Measurements from ENCODE around the gene ALMS1. TPM values are rescaled to one million over a fixed set of nuclear protein-coding genes. Genes with fewer than 3 reads are reported as not detected.

The ALMS1 gene
- polyA plus RNA-seq, 1 experiment: 9.3 TPM

- TF ChIP-seq, protein P1, sequence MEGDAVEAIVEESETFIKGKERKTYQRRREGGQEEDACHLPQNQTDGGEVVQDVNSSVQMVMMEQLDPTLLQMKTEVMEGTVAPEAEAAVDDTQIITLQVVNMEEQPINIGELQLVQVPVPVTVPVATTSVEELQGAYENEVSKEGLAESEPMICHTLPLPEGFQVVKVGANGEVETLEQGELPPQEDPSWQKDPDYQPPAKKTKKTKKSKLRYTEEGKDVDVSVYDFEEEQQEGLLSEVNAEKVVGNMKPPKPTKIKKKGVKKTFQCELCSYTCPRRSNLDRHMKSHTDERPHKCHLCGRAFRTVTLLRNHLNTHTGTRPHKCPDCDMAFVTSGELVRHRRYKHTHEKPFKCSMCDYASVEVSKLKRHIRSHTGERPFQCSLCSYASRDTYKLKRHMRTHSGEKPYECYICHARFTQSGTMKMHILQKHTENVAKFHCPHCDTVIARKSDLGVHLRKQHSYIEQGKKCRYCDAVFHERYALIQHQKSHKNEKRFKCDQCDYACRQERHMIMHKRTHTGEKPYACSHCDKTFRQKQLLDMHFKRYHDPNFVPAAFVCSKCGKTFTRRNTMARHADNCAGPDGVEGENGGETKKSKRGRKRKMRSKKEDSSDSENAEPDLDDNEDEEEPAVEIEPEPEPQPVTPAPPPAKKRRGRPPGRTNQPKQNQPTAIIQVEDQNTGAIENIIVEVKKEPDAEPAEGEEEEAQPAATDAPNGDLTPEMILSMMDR (IDR thresholded peaks at IDR 0.05; ENCODE audit: low read depth, low read length): no peak
- Histone ChIP-seq H3K27me3 (ENCODE audit: control insufficient read depth, insufficient read depth, low read length) (no peaks in the 10 kb centered on the region), H3K4me3 (ENCODE audit: low read depth, low read length) (no peak overlapping the region), H3K27ac (ENCODE audit: low read depth, low read length) (no peak overlapping the region), H3K9me3 (ENCODE audit: control insufficient read depth, insufficient read depth, low read length) (no peaks in the 10 kb centered on the region)
- ChIA-PET POLR2A (no interaction called here), CTCF (no interaction called here)
- DNase-seq (ENCODE audit: low read depth, low spot score): no peak
Measured at GRCh38 chr2:73564986-73565385, 179.3 kb downstream of the ALMS1 start.

GRCh38 chr2:73566288-73566878 is 180.7 kb downstream of the ALMS1 start:
- TF ChIP-seq, protein P1 (IDR thresholded peaks at IDR 0.05; ENCODE audit: low read depth, low read length): no peak
- Histone ChIP-seq H3K9me3 (ENCODE audit: control insufficient read depth, insufficient read depth, low read length) (no peaks in the 10 kb centered on the region), H3K27ac (ENCODE audit: low read depth, low read length) (no peak overlapping the region), H3K27me3 (ENCODE audit: control insufficient read depth, insufficient read depth, low read length) (no peaks in the 10 kb centered on the region), H3K4me3 (ENCODE audit: low read depth, low read length) (no peak overlapping the region)
- ChIA-PET CTCF (no interaction called here), POLR2A (no interaction called here)
- DNase-seq (ENCODE audit: low read depth, low spot score): no peak

- Histone ChIP-seq H3K4me3 (ENCODE audit: low read depth, low read length) (no peak overlapping the region), H3K27me3 (ENCODE audit: control insufficient read depth, insufficient read depth, low read length) (no peaks in the 10 kb centered on the region), H3K27ac (ENCODE audit: low read depth, low read length) (no peak overlapping the region), H3K9me3 (ENCODE audit: control insufficient read depth, insufficient read depth, low read length) (no peaks in the 10 kb centered on the region)
- DNase-seq (ENCODE audit: low read depth, low spot score): no peak
- ChIA-PET POLR2A (interaction anchor here (0.6 kb wide), 1 partner anchor 171 kb away, joined by 5 read pairs; no protein-coding TSS in a partner anchor), CTCF (no interaction called here)
- TF ChIP-seq, protein P1 (IDR thresholded peaks at IDR 0.05; ENCODE audit: low read depth, low read length): no peak
Measured at GRCh38 chr2:73575261-73575660, 189.6 kb downstream of the ALMS1 start.

- no peak overlapping the region for H3K4me3 ChIP-seq (ENCODE audit: low read depth, low read length)
- H3K27me3 ChIP-seq (ENCODE audit: control insufficient read depth, insufficient read depth, low read length): no peaks in the 10 kb centered on the region
- no peak overlapping the region for H3K27ac ChIP-seq (ENCODE audit: low read depth, low read length)
- TF ChIP-seq, protein P1 (IDR thresholded peaks at IDR 0.05; ENCODE audit: low read depth, low read length): no peak
- DNase-seq (ENCODE audit: low read depth, low spot score): no peak
- POLR2A ChIA-PET: no interaction called here
- CTCF ChIA-PET: no interaction called here
- H3K9me3 ChIP-seq (ENCODE audit: control insufficient read depth, insufficient read depth, low read length): no peaks in the 10 kb centered on the region
Measured at GRCh38 chr2:73582364-73582763, 196.7 kb downstream of the ALMS1 start.

- TF ChIP-seq, protein P1 (IDR thresholded peaks at IDR 0.05; ENCODE audit: low read depth, low read length): no peak
- Histone ChIP-seq H3K9me3 (ENCODE audit: control insufficient read depth, insufficient read depth, low read length) (no peaks in the 10 kb centered on the region), H3K27me3 (ENCODE audit: control insufficient read depth, insufficient read depth, low read length) (no peaks in the 10 kb centered on the region), H3K4me3 (ENCODE audit: low read depth, low read length) (no peak overlapping the region), H3K27ac (ENCODE audit: low read depth, low read length) (no peak overlapping the region)
- ChIA-PET CTCF (no interaction called here), POLR2A (no interaction called here)
- DNase-seq (ENCODE audit: low read depth, low spot score): no peak
Measured at GRCh38 chr2:73588177-73588576, 202.5 kb downstream of the ALMS1 start.
